NCI-H1694 (cell line): ENCODE data around the gene KCNJ6.
"Not testable (repeated sequence)": the region's sequence is repeated elsewhere in the genome, so short reads cannot be mapped to it uniquely, and the experiment has no call there.

Experiments
- DNase-seq: peaks from one replicate; lab custom pipeline; 2025; lab: John Stamatoyannopoulos, UW

KCNJ6 gene

DNA sequence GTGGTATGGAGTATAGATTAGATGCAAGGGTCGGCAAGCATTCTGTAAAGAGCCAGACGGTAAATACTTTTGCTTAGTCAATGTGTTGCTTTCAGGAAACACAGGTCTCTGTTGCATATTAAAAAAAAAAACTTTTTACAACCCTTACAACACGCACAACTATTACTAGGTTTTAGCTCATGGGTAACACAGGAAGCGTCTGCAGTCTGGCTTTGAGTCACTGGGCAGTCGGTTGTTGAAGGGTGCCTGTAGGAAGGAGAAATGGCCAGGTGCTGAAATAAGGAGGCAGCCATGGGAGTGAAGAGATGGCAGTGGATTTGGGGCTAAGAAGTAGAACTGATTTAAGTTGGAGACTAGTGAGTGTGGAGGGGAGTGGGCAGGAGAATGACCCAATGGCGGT is 192.1 kb downstream of the KCNJ6 start:
- no peak for DNase-seq

DNA sequence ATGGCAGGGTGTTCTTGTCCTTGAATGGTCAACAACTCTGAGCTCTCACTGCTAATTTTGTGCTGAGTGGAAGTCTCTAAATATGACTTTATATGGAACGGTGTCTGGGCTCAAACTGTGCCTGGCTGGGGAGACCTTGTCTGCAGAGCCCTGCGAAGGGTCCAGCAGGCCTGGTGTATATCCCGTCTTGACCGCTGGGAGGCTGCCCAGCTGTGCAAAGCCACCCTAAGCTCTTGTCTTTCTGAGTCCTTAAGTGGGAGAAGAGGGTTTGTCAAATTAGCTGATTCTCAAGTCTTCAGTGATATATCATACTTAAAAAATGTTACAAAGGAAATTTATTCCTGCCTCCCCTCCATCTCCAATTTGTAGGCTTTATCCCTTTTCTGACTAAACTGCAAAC is 198.7 kb downstream of the KCNJ6 start:
- DNase-seq, result no peak

DNA sequence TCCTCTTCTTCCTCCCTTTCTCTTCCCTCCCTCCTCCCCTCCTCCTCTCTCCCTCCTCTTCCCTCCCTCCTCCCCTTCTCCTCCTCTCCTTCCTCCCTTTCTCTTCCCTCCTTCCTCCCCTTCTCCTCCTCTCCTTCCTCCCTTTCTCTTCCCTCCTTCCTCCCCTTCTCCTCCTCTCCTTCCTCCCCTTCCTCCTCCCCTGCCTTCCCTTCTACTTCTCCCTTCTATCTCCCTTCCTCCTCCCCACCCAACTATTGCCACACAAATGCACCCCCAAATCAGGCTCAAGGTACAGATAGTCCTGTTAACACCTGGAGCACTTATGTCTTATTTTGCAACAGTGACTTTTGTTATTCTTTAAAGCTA is 203.7 kb downstream of the KCNJ6 start:
- DNase-seq, result not testable (repeated sequence)

DNA sequence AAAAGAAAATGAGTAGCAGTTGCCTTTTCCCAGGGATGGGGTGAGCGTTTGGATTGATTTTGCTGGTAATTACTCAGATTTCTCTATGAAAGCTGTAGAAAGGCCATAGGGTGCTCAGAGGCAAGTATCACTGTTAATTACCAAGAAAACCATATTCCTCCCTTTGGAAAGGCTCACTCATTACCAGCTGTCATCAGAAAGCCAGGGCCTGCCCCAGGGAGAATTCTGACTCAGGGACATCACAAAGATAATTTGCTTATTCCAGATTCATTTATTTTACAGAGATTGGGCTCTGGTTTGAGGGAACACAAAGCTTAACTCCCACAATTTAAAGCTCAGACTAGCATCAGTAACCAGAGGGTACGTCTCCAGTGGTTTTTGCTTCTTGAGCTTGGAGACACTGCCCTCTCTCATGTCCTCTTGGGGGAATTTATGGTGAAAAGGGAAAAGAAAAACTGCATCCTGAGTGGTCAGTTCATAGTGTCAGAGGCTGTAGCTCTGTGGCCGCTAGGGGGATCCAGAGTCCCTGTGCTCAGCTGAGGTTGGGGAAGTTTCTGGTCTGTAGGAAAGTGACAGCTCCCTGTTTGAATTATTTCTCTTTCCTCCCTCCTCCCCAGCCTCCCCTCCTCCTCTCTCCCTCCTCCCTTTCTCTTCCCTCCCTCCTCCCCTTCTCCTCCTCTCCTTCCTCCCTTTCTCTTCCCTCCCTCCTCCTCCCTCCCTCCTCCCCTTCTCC is 204.3 kb downstream of the KCNJ6 start:
- DNase-seq, result peak; percentile 78

DNA sequence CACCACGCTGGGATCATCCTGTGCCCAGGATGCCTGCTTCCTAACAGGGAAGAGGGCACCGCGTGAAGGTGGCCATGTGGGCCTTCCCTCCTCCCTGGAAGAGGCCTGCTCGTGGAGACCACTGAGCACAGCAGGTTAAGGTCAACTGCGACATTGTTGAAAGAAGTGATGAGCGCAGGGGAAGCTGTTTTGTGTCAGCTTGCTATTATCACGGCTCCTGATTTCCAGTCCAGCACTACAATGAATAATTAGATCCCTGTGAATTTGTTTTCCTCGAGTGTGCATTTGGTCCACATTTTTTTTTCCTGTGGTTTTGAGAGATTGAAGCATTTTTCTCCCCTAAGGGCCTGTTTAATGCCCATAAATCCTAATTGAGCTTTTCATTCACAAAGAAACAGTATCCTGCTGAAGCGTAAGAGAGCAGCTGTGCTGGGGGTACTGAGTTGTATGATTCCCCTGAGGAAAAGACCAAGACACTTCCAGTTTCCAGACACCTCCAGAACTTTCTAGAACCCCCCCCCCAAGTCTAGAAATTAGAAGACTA is 204.9 kb downstream of the KCNJ6 start:
- DNase-seq, result peak; percentile 26

DNA sequence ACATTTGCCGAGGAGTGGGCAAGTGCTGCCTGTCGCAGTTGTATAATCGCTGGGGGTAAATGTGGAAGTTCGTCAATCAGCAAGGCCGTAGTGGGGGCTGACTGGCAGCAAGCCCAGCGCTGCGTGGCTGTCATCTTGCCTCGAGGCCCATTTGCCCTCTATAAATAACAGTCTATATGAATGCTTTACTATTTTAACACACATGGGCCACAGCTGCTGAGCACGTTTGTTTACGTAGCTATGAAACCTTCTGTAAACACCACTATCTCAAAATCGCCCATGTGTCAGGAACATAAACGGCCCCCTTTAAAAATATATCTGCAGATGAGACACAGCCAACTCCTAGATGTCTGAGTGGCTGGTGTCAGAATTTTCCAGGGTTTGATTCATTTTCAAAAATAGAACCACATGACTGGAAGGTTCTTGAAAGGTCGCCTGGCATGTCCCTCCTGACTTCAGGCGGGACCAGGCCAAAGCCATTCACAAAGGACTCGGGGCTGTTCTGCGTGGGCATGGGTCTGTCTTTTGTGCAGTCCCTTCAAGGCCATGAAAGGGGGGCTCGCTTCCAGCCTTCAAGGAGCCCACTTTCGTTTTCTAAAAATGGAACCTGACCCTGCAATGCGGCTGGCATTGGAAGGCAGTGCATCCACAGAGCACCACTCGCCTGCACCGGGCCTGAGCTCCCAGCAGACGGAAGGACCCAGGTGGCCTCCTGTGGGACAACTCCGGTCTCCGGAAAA is 205.5 kb downstream of the KCNJ6 start:
- peak; percentile 73 for DNase-seq

DNA sequence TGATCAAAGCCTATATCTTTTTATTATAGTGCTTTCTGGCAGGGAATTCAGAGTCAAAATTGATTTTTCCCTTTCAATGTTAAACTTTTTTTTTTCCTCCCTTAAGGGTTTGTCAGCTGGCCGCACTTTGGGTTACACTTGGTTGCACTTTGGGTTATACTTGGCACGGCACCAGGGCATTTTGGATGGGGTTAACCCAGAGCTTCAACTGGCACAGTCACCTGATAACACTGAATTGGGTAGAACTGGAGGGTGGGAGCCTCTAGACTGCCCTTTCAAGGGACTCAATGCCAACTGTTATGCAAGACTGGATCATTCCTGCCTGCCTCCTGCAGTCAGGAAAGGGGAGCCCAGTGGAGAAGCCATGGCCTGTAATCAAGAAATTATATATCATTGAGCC is 211.5 kb downstream of the KCNJ6 start:
- DNase-seq, result no peak

DNA sequence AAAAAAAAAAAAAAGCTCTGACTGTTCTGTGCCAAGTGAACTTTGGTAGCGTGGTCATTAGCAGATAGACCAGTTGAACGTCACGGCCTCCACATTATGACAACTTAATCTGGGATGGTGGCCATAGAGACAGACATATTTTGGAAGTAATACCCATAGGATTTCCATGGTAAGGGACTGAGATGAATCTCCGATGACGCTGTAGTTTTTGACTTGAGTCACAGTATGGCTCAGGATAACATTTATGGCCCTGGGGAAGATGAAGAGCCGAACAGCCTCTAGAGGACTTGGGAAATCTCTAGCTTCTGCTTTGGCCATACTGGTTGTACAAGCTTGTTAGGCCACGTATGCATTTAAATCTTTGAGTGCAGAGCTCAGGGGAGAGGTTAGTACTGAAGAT is 214.0 kb downstream of the KCNJ6 start:
- DNase-seq, result no peak

DNA sequence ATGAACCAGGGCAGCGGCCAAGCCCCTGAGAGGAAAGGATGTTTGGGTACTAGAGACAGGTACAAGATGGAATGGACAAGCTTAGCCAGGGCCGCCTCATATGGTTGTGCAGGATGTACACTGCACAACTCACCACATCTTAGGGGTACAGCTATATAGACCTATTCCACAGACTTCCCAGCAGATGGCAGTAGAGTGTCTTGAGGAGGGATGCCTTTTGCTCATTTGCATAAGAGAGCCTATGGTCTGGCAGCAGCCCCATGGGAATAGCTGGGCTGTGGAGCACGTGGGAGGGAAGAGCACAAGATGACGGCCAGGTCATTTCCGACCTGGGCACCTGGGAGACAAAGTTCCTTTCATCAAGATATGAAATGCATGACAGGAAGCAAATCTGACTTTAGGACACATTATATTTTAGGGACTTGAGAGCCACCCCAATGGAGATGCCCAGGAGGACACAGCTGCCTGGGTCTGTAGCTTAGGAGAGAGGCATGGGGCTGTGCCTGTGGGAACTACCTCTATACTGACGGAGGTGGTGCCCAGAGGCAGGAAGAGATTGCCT is 215.5 kb downstream of the KCNJ6 start:
- DNase-seq, result peak; percentile 71

DNA sequence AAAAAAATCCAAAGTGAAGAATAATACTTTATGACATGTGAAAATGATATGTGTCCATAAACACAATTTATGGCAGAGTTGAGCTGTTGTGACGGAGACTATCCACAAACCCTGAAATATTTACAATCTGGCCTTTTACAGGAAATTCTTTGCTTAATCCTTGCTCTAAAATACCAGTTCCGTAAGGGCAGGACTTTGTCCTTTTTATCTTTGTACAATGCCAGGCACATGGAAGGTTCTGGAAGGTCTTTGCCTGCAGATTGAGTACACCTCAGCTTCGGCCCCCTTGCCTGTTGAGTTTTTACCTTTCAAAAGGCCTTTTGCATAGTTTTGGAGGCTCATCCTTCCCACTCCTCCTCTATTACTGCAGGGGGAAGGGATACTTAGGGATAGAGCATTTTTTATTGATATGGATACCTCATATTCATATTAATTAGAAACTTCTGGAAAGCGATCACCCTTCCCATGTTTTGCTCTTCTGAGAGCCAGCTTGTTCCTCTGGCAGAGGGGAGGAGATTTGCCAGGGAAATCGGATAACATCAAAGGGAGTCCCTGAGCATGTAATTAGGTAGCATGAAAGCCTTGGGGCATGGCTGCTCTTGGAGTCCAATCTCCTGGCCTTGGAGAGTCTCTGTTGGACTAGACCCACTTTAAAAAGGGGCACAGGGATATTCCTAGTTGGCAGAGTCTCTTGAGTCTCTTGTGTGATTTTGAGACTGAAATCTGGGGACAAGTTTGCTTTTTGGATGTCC is 217.1 kb downstream of the KCNJ6 start:
- no peak for DNase-seq

DNA sequence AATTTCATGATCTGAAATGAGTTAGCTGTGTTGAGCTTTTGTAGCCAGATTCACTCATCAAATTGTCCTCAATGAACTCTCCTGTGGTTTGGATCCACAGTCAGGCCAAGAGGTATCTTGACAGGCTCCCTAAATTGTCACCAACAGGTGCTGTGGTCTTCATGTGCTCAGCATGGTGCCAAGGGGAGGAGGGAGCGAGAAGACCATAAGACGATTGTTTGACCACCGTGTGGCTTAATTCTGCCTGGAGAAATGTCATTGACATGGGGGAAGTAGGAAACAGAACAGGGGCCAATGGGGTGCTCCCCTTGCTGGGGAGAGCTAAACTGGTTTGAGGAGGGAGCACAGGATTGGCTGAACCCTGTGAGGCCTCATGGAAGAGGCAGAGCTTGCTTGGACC is 219.3 kb downstream of the KCNJ6 start:
- no peak for DNase-seq

DNA sequence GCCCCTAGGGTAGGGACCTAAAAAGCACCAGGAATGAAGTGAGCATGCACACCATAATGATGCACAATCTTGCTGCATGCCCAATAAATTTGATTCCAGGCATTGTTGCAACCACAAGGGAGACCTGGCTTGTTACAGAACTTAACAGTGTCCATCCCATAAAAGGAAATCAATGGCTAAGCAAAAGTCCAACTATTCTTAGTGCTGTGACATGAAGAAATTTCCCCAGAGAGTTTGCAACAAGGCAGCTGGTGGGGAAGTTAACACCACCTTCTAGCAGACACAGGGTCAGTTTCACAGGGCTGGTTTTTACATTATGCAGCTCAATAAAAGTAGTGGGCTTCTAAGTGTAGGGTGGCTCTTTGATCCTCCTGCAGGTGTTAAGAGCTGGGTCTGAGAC is 221.1 kb downstream of the KCNJ6 start:
- no peak for DNase-seq

DNA sequence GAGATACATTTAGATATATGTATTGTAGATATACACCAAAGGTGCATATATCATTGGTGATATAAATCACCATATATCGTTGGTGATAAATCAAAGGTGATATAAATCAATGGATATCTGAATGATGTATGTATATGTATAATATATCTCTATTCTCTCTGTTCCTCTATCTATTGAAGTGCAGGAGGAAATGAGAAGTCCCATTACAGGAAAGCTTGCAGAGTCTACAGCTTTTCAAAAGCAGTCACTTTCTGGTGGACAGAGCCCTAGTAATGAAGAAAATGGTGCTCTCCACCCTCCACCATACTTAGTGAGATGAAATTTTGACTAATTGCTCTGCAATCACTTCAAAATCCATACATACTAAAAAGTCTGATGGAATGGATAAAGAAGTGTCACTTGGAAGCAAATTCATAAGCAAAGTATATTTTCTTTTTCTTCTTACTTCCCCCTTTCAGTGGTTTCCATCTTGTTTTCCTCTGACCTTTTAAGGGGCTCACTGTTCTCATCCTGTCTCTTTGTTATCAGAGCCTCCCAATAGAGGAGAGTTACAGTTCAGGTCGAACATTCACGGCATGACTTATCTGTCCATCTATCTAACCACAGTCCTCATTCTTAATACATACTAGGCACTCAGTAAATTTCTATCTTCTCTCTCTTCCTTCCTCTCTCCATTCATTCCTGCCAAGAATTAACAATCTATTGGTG is 227.2 kb downstream of the KCNJ6 start:
- DNase-seq, result no peak

DNA sequence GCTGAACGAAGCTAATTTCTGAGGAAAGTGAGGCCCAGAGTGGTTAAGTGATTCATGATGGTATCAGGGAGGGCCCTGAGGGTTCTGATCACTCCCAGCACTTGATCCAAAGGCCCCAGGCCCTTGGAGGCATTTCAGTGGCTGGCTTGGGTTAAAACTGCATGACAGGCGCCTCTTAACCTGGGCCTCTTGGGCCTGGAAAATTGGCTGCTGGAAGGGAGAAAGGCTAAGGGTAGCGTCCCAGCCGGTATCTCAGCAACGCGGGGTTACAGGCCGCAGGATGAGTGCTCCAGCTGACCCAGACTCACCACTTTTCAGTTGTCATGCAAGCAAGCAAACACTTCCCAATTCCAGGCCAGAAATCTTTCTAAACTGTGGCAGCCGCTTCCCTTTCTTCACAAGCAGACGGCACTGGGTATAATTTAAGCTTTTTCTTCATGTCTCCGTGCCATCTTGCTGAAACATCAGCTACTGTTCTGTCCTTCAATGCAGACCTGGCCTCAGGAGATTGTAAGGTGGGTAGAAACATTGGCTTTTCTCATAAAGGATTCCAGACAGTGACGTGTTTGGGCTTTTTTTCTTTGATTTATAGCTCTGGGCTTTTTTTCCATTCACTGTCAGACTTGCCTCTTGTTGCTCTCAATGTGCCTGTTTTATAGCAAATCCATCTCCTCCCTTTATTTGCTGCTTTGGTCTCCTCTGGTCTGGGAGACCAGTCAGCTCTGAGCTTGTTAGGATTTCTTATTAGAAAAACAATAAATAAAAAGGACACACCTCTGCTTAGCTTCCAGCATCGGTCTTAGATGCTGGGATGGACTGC is 229.1 kb downstream of the KCNJ6 start:
- no peak for DNase-seq

DNA sequence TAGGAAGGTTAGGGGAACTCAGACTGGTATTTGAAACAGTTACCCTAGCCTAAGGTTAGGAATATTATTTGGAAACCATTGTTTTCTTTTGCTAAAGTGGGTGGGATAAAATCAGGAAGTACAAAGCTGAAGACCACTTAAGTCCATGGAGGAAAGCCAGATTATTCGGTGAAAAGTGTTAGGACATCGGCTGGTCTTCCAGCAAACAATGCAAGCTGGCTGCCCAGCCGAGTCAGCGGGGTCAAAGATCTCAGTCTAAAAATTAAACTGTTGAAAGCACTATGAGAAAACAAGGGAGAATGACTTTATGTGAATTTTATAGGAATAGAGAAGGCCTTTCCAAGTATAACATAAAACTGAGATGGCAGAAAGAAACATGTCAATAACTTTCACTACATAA is 231.7 kb downstream of the KCNJ6 start:
- DNase-seq, result no peak

DNA sequence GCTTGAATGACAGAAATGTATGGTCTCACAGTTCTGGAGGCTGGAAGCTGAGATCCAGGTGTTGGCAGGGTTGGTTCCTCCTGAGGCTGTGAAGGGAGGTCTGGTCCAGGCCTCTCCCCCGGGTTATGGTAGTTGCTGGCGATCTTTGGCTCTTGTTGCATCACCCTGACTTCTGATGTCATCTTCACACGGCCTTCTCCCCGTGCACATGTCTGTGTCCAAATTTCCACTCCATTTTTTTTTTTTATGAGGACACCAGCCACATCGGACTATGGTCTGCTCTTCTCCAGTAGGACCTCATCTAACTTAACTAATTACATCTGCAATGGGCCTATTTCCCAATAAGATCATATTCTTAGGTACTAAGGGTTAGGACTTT is 232.2 kb downstream of the KCNJ6 start:
- DNase-seq, result no peak

DNA sequence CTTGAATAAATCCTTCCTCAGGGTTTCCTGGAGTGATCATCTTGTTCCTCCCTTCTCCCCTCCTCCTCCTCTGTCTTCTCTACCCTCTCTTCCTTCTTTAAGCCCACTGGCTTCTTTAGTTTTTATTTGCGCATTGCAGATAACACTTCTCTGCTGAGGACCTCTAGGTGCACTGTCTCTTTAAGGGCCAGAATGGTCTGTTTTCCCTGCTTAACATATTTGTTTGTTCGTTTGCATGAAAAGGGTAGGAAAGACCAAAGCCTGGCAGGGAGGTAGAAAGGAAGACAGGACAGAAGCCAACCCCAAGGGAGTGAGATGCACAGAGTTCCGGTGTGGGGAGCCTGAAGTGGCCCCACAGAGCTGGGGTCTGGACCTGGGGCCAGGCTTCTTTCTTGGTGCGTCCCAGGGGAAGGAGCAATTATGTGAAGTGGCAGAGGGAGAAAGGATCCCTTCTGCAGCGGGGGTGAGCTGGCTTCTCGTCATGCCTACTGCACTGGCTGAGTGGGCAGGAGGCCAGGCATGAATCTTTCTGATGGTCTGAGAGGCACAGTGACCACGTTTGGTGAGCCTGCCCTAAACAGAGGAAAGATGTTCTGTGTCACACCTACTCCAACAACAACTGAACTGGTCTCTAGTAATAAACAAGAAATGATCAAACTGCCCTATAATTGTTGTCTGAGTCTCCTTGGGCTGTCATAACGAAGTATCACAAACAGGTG is 232.7 kb downstream of the KCNJ6 start:
- DNase-seq, result no peak

DNA sequence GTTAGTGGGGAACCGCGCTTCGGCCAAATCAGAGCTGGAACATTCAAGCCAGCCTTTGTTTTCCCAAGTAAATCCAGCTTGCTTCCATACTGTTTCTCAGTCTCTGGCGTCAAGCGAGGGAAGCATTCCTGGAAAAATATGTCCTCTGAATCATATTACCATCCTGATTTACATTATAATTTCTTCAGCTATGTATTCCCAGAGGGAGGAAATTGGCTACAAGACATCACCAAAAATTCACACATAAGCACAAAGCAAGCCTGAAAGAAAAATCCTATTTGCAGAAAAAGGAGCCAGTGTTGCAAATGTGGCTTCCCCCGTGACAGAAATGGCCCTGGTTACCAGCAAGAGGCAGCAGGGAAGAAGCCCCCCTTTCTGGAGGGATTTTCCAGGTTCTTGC is 233.3 kb downstream of the KCNJ6 start:
- no peak for DNase-seq

DNA sequence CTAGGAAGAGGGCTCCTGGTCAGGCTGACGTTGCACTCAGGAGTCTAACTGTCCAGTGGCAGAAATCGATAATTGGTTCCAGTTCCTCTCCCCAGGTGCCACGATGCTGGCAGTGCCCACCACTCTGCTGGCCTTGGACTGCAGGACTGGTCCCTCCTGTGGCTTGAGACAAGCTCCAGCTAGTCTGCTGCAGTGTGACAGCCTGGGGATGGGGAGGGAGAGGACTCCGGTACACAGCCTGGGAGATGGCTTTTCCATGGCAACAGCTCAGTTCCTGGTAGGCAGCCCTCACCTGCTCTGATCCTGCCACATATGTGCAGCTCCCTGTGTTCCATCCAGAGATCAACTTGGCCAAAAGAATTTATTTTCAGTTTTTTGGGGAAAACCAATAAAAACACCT is 239.3 kb downstream of the KCNJ6 start:
- DNase-seq, result no peak

DNA sequence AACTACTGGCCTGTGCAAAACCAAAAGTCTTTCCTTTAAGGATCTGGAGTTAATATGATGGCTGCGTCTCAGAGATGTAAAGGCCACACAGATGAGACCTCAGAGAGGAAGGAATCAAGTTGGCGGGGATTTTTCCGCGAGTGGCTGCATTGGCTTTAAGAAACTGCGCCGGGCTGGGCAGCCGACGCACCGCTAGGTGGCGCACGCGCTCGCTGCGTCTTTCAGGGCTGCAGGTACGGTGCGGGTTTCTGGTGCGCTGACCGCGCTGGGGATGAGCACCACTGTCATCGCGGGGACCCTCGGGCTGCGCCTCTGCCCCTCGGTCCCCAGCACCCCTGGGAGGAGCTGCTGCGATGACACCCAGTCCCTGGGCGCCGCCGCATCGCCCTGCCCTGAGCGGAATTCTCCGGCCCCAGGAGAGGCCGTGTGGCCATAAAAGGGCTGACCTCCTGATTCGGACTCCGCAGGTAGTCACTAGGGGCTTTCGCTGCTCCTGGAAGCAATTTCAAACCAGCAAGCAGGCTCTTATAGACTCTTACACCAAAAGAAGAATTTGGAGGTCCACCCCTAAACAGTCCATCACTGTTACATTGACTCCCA is 241.0 kb downstream of the KCNJ6 start:
- peak; percentile 42 for DNase-seq
